SK-N-SH (cell line): ENCODE measurements around the gene MAST4. TPM values are rescaled to one million over a fixed set of nuclear protein-coding genes. Genes with fewer than 3 reads are reported as not detected.

ENCODE experiments used
- CTCF ChIA-PET: fragments of 300-600, 350-600 bp; formaldehyde crosslinking; extraction: SDS; loops from one replicate; lab custom pipeline; 2021; lab: Yijun Ruan, JAX
- POLR2A ChIA-PET: fragments of 350-600 bp; sonication (Branson Sonifier 250); formaldehyde crosslinking; extraction: SDS; loops from one replicate; lab custom pipeline; 2020; ENCODE audit warnings: antibody characterized with exemption, inconsistent platforms; lab: Yijun Ruan, JAX
- DNase-seq: peaks from one replicate; pipeline ENCODE4 v3.0.0; 2012
- H2AFZ ChIP-seq: fragments of 200-600 bp; sonication (generic); 2 replicates; pipeline ENCODE4 v1.8.1; 2016; ENCODE audit warnings: antibody characterized with exemption, mild to moderate bottlenecking, low read depth
- H3F3A ChIP-seq: fragments of 200-600 bp; sonication (generic); replicated peaks from 2 replicates; pipeline ENCODE3; 2016; ENCODE audit warnings: antibody characterized with exemption, mild to moderate bottlenecking; ENCODE audit not compliant: insufficient read depth
- H3K27ac ChIP-seq, 2 experiments: fragments of 200-500 bp in 1 of 2; fragments of 200-600 bp in 1 of 2; sonication (Bioruptor generic) in 1 of 2; sonication (generic), shearing (Covaris generic) in 1 of 2; 2 replicates each; pipeline versions ENCODE4 v1.5.1 to v1.6.1; 2014 to 2016; ENCODE audit warnings: low read depth in 2 of 2, inconsistent platforms in 1 of 2, low read length in 1 of 2, mild to moderate bottlenecking in 1 of 2, mixed read lengths in 1 of 2
- H3K27me3 ChIP-seq: fragments of 200-600 bp; sonication (generic), shearing (Covaris generic); 2 replicates; pipeline ENCODE4 v1.6.1; 2016; ENCODE audit warnings: mixed run types; ENCODE audit not compliant: insufficient read depth
- H3K36me3 ChIP-seq, 2 experiments: fragments of 200-500 bp in 1 of 2; fragments of 200-600 bp in 1 of 2; sonication (Bioruptor generic) in 1 of 2; sonication (generic) in 1 of 2; replicated peaks in 1 of 2; 2 replicates each; pipeline versions ENCODE3 to v1.5.1; 2014 to 2016; ENCODE audit warnings: low read length in 1 of 2, mild to moderate bottlenecking in 1 of 2; ENCODE audit not compliant: insufficient read depth in 2 of 2, control insufficient read depth in 1 of 2
- H3K4me1 ChIP-seq, 2 experiments: fragments of 200-500 bp in 1 of 2; fragments of 200-600 bp in 1 of 2; sonication (Bioruptor generic) in 1 of 2; sonication (generic), shearing (Covaris generic) in 1 of 2; 2 replicates each; pipeline versions ENCODE4 v1.5.1 to v1.6.1; 2014 to 2016; ENCODE audit warnings: low read depth in 1 of 2, low read length in 1 of 2, mixed run types in 1 of 2; ENCODE audit not compliant: insufficient read depth in 2 of 2, control insufficient read depth in 1 of 2
- H3K4me2 ChIP-seq: fragments of 200-600 bp; sonication (generic), shearing (Covaris generic); 2 replicates; pipeline ENCODE4 v1.6.1; 2017; ENCODE audit warnings: mixed run types
- H3K4me3 ChIP-seq, 2 experiments: fragments of 200-500 bp in 1 of 2; fragments of 200-600 bp in 1 of 2; sonication (Bioruptor generic) in 1 of 2; sonication (generic), shearing (Covaris generic) in 1 of 2; 2 replicates each; pipeline versions ENCODE4 v1.5.1 to v1.8.1; 2014 to 2016; ENCODE audit warnings: low read depth in 2 of 2, inconsistent platforms in 1 of 2, low read length in 1 of 2, mild to moderate bottlenecking in 1 of 2, mixed read lengths in 1 of 2, moderate library complexity in 1 of 2
- H3K79me2 ChIP-seq: fragments of 200-600 bp; sonication (generic); 2 replicates; pipeline ENCODE4 v1.8.1; 2017; ENCODE audit warnings: mild to moderate bottlenecking; ENCODE audit not compliant: insufficient read depth
- H3K9ac ChIP-seq: fragments of 200-600 bp; sonication (generic); 2 replicates; pipeline ENCODE4 v1.6.1; 2017; ENCODE audit warnings: mixed run types
- H3K9me2 ChIP-seq: fragments of 200-600 bp; sonication (generic); 2 replicates; pipeline ENCODE4 v1.6.1; 2017; ENCODE audit warnings: mixed run types
- H3K9me3 ChIP-seq: fragments of 200-600 bp; sonication (generic); 2 replicates; pipeline ENCODE4 v1.6.1; 2017; ENCODE audit warnings: mixed run types, mild to moderate bottlenecking, moderate library complexity
- H4K20me1 ChIP-seq: fragments of 200-600 bp; sonication (generic); 2 replicates; pipeline ENCODE4 v1.6.1; 2017; ENCODE audit warnings: mild to moderate bottlenecking, mixed run types; ENCODE audit not compliant: insufficient read depth
- ELF1 ChIP-seq: IDR thresholded peaks from 2 replicates; pipeline ENCODE4 v1.4.0; 2012
- EP300 ChIP-seq, 2 experiments: IDR thresholded peaks; 2 replicates each; pipeline versions ENCODE4 v1.4.0 to v1.6.1; 2012; ENCODE audit warnings: borderline replicate concordance in 1 of 2, low read depth in 1 of 2, low read length in 1 of 2
- FOXJ3 ChIP-seq: sonication (generic); formaldehyde crosslinking; IDR thresholded peaks from 2 replicates; pipeline ENCODE4 v1.5.1; 2020; ENCODE audit warnings: mild to moderate bottlenecking, missing genetic modification reagents
- FOXM1 ChIP-seq: IDR thresholded peaks from 2 replicates; pipeline ENCODE4 v1.4.0; 2012; ENCODE audit warnings: low read depth, mild to moderate bottlenecking
- GABPA ChIP-seq: IDR thresholded peaks from 2 replicates; pipeline ENCODE4 v1.4.0; 2012; ENCODE audit warnings: low read depth, mild to moderate bottlenecking
- GATA2 ChIP-seq: sonication (generic); formaldehyde crosslinking; IDR thresholded peaks from 2 replicates; pipeline ENCODE4 v1.5.0; 2020; ENCODE audit warnings: mild to moderate bottlenecking, missing genetic modification reagents
- JUND ChIP-seq: IDR thresholded peaks from 2 replicates; pipeline ENCODE4 v1.4.0; 2012
- MAX ChIP-seq: IDR thresholded peaks from 2 replicates; pipeline ENCODE4 v1.4.0; 2012; ENCODE audit warnings: low read depth
- NFIC ChIP-seq: IDR thresholded peaks from 2 replicates; pipeline ENCODE4 v1.4.0; 2012; ENCODE audit warnings: borderline replicate concordance
- NRF1 ChIP-seq: IDR thresholded peaks from 2 replicates; pipeline ENCODE4 v1.6.1; 2012; ENCODE audit warnings: low read depth, mild to moderate bottlenecking, low read length
- POLR2AphosphoS5 ChIP-seq: IDR thresholded peaks from 2 replicates; pipeline ENCODE4 v1.6.1; 2012; ENCODE audit warnings: low read depth, low read length
- RCOR1 ChIP-seq: fragments of 150-350 bp; IDR thresholded peaks from 2 replicates; pipeline ENCODE4 v1.6.1; 2017; ENCODE audit warnings: antibody characterized with exemption, low read length
- RFX5 ChIP-seq: IDR thresholded peaks from 2 replicates; pipeline ENCODE4 v1.6.1; 2012; ENCODE audit warnings: mild to moderate bottlenecking, improper control_type of control experiment, low read length
- SIN3A ChIP-seq: IDR thresholded peaks from 2 replicates; pipeline ENCODE4 v1.6.1; 2012; ENCODE audit warnings: low read depth, mild to moderate bottlenecking, low read length, moderate library complexity, borderline replicate concordance
- TEAD4 ChIP-seq: IDR thresholded peaks from 2 replicates; pipeline ENCODE4 v1.4.0; 2012; ENCODE audit warnings: mild to moderate bottlenecking, borderline replicate concordance; ENCODE audit not compliant: insufficient read depth
- YY1 ChIP-seq: IDR thresholded peaks from 2 replicates; pipeline ENCODE4 v1.4.0; 2012; ENCODE audit warnings: low read depth, mild to moderate bottlenecking
- WGBS: methylation state at CpG from one replicate; pipeline ENCODE4 v1.1.6; 2017; ENCODE audit warnings: low lambda C conversion rate; 5-methylcytosine and 5-hydroxymethylcytosine counted together
- polyA plus RNA-seq, 3 experiments: library from polyadenylated mRNA; depleted of rRNA; stranded (reverse); fragments of >200 nt; gene quantifications; 2 replicates each; pipeline ENCODE4 v1.2.3, GENCODE V29; 2012
- TF ChIP-seq, protein P1 (sequence below): IDR thresholded peaks from 2 replicates; pipeline ENCODE4 v1.4.0; 2012; ENCODE audit warnings: low read depth, borderline replicate concordance
- TF ChIP-seq, protein P2 (sequence below): IDR thresholded peaks from 2 replicates; pipeline ENCODE4; 2012
- TF ChIP-seq, protein P3 (sequence below): fragments of 150-350 bp; IDR thresholded peaks from 2 replicates; pipeline ENCODE4 v1.6.1; 2016; ENCODE audit warnings: mild to moderate bottlenecking, low read depth, low read length

Gene MAST4
- polyA plus RNA-seq, 1 of the 3 experiments (the other 2 are of a cell fraction): 2.2 TPM

DNA sequence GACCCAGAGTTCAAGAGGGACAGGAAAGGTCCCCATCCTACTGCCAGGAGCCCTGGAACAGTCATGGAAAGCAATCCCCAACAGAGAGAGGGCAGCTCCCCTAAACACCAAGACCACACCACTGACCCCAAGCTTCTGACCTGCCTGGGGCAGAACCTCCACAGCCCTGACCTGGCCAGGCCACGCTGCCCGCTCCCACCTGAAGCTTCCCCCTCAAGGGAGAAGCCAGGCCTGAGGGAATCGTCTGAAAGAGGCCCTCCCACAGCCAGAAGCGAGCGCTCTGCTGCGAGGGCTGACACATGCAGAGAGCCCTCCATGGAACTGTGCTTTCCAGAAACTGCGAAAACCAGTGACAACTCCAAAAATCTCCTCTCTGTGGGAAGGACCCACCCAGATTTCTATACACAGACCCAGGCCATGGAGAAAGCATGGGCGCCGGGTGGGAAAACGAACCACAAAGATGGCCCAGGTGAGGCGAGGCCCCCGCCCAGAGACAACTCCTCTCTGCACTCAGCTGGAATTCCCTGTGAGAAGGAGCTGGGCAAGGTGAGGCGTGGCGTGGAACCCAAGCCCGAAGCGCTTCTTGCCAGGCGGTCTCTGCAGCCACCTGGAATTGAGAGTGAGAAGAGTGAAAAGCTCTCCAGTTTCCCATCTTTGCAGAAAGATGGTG is 568.8 kb downstream of the MAST4 start:
- TF ChIP-seq NRF1: no peak
- no peak for TF ChIP-seq FOXJ3
- no peak for TF ChIP-seq RCOR1
- no peak for TF ChIP-seq JUND
- TF ChIP-seq TEAD4: no peak
- TF ChIP-seq YY1: no peak
- no peak for TF ChIP-seq POLR2AphosphoS5
- no peak for TF ChIP-seq NFIC
- no peak for TF ChIP-seq MAX
- no peak for TF ChIP-seq FOXM1
- TF ChIP-seq, protein P1, sequence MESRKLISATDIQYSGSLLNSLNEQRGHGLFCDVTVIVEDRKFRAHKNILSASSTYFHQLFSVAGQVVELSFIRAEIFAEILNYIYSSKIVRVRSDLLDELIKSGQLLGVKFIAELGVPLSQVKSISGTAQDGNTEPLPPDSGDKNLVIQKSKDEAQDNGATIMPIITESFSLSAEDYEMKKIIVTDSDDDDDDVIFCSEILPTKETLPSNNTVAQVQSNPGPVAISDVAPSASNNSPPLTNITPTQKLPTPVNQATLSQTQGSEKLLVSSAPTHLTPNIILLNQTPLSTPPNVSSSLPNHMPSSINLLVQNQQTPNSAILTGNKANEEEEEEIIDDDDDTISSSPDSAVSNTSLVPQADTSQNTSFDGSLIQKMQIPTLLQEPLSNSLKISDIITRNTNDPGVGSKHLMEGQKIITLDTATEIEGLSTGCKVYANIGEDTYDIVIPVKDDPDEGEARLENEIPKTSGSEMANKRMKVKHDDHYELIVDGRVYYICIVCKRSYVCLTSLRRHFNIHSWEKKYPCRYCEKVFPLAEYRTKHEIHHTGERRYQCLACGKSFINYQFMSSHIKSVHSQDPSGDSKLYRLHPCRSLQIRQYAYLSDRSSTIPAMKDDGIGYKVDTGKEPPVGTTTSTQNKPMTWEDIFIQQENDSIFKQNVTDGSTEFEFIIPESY: no peak
- TF ChIP-seq, protein P2, sequence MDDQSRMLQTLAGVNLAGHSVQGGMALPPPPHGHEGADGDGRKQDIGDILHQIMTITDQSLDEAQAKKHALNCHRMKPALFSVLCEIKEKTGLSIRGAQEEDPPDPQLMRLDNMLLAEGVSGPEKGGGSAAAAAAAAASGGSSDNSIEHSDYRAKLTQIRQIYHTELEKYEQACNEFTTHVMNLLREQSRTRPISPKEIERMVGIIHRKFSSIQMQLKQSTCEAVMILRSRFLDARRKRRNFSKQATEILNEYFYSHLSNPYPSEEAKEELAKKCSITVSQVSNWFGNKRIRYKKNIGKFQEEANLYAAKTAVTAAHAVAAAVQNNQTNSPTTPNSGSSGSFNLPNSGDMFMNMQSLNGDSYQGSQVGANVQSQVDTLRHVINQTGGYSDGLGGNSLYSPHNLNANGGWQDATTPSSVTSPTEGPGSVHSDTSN: no peak
- no peak for TF ChIP-seq GATA2 (CRISPR knock-in tag)
- TF ChIP-seq EP300 (IDR thresholded peaks at IDR 0.05; ENCODE audit: borderline replicate concordance in 1 of 2, low read depth in 1 of 2, low read length in 1 of 2): no peak
- TF ChIP-seq, protein P3, sequence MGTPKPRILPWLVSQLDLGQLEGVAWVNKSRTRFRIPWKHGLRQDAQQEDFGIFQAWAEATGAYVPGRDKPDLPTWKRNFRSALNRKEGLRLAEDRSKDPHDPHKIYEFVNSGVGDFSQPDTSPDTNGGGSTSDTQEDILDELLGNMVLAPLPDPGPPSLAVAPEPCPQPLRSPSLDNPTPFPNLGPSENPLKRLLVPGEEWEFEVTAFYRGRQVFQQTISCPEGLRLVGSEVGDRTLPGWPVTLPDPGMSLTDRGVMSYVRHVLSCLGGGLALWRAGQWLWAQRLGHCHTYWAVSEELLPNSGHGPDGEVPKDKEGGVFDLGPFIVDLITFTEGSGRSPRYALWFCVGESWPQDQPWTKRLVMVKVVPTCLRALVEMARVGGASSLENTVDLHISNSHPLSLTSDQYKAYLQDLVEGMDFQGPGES: no peak
- no peak for TF ChIP-seq SIN3A
- TF ChIP-seq GABPA: no peak
- no peak for TF ChIP-seq RFX5
- no peak for TF ChIP-seq ELF1
- Histone ChIP-seq H2AFZ (no peak overlapping the region), H3K4me2 (no peak overlapping the region), H4K20me1 (no peaks in the 10 kb centered on the region), H3K79me2 (no peaks in the 10 kb centered on the region), H3K9me2 (no peaks in the 10 kb centered on the region), H3K9ac (no peak overlapping the region), H3K9me3 (no peaks in the 10 kb centered on the region), H3K36me3 (peaks cover 0 to 26% of the 10 kb centered on the region in 2 experiments), H3F3A (peaks cover 10% of the 10 kb centered on the region), H3K4me3 (no peak overlapping the region), H3K27me3 (no peaks in the 10 kb centered on the region), H3K4me1 (peaks cover 5 to 11% of the 10 kb centered on the region in 2 experiments; a peak in 2 of 4 replicates), H3K27ac (no peak overlapping the region)
- WGBS: 96% methylated on average over 9 of the region's 17 CpGs
- DNase-seq: no peak
- CTCF ChIA-PET: interaction anchor here (3.2 to 13.3 kb wide), 3 partner anchors 8 to 41 kb away, joined by 12 to 201 read pairs (median 36); no protein-coding TSS in a partner anchor
- POLR2A ChIA-PET: no interaction called here
